ENCODE measurements around the gene TMEM236.

The TMEM236 gene

GRCh38 chr10:17756557-17757217 is 4.7 kb downstream of the TMEM236 start:
- peak overlapping the region in 3 of 7 experiments; percentile 1 to 64 (median 34) for H3K4me3 ChIP-seq (ENCODE audit: control insufficient read depth in 1 of 7, extremely low read depth in 1 of 7, insufficient read depth in 4 of 7, low read depth in 2 of 7, low read length in 6 of 7)
- H3K9me3 ChIP-seq (ENCODE audit: control extremely low read depth in 1 of 5, control insufficient read depth in 4 of 5, insufficient read depth in 2 of 5, low read depth in 1 of 5, low read length in 4 of 5) = no peaks in the 10 kb centered on the region
- H3K27ac ChIP-seq (ENCODE audit: insufficient read depth in 1 of 2, low read depth in 1 of 2, low read length in 2 of 2, poor library complexity in 1 of 2, severe bottlenecking in 2 of 2) = no peak overlapping the region
- CTCF ChIA-PET = interaction anchor here (0.7 to 1.5 kb wide), 5 partner anchors 9 to 23 kb away, joined by 3 to 5 read pairs (median 4); no protein-coding TSS in a partner anchor
- H3K27me3 ChIP-seq (replicated peaks in 2 of 5; ENCODE audit: control insufficient read depth in 4 of 5, insufficient read depth in 5 of 5, low read length in 4 of 5) = no peaks in the 10 kb centered on the region
- H3K4me1 ChIP-seq (ENCODE audit: control extremely low read depth in 1 of 4, control insufficient read depth in 4 of 4, insufficient read depth in 4 of 4, low read length in 3 of 4) = peaks cover 0 to 10% (median 7%) of the 10 kb centered on the region in 4 experiments
- no peaks in the 10 kb centered on the region for H3K36me3 ChIP-seq (ENCODE audit: control insufficient read depth in 4 of 4, insufficient read depth in 4 of 4, low read length in 3 of 4)
- POLR2A ChIA-PET = no interaction called here
- peak in 2 of 3 donors; percentile 73 to 81 for DNase-seq
- WGBS (ENCODE audit: insufficient coverage) = 59% methylated on average over 6 of the region's 7 CpGs

DNA sequence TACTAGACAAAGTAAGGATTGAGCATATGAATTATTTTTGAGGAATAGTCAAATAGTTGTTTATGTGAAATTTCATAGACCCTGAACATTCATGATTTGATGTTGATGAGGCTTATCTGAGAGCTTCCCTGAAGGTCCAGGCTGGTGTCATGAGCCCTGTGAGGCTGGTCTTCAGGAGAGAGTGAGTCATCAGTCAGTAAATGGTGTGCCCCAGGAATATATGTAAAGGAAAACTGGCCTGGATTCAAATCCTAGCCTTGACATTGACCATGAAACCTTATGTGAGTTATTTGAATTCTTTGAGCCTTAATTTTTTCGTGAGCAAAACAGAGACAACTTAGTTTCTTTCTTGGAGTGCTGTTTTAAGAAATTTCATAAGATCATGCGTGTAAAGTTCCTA is 6.2 kb downstream of the TMEM236 start:
- H3K9me3 ChIP-seq (ENCODE audit: control extremely low read depth in 1 of 5, control insufficient read depth in 4 of 5, insufficient read depth in 2 of 5, low read depth in 1 of 5, low read length in 4 of 5) = no peaks in the 10 kb centered on the region
- no peak for DNase-seq
- ChIA-PET POLR2A (no interaction called here), CTCF (interaction anchor here (1.1 to 1.5 kb wide), 3 partner anchors 13 to 21 kb away, joined by 3 to 5 read pairs (median 3); no protein-coding TSS in a partner anchor)
- no peak overlapping the region for H3K27ac ChIP-seq (ENCODE audit: insufficient read depth in 1 of 2, low read depth in 1 of 2, low read length in 2 of 2, poor library complexity in 1 of 2, severe bottlenecking in 2 of 2)
- H3K27me3 ChIP-seq (replicated peaks in 2 of 5; ENCODE audit: control insufficient read depth in 4 of 5, insufficient read depth in 5 of 5, low read length in 4 of 5) = no peaks in the 10 kb centered on the region
- no peaks in the 10 kb centered on the region for H3K36me3 ChIP-seq (ENCODE audit: control insufficient read depth in 4 of 4, insufficient read depth in 4 of 4, low read length in 3 of 4)
- no peak overlapping the region for H3K4me3 ChIP-seq (ENCODE audit: control insufficient read depth in 1 of 7, extremely low read depth in 1 of 7, insufficient read depth in 4 of 7, low read depth in 2 of 7, low read length in 6 of 7)
- H3K4me1 ChIP-seq (ENCODE audit: control extremely low read depth in 1 of 4, control insufficient read depth in 4 of 4, insufficient read depth in 4 of 4, low read length in 3 of 4) = peaks cover 0 to 10% (median 7%) of the 10 kb centered on the region in 4 experiments
- 83% methylated on average over 1 of the region's 2 CpGs for WGBS (ENCODE audit: insufficient coverage)

- CTCF ChIA-PET = interaction anchor here (1.1 kb wide), 1 partner anchor 14 kb away, joined by 3 read pairs; no protein-coding TSS in a partner anchor
- H3K27me3 ChIP-seq (replicated peaks in 2 of 5; ENCODE audit: control insufficient read depth in 4 of 5, insufficient read depth in 5 of 5, low read length in 4 of 5) = no peaks in the 10 kb centered on the region
- DNase-seq = no peak
- peaks cover 0 to 10% (median 7%) of the 10 kb centered on the region in 4 experiments for H3K4me1 ChIP-seq (ENCODE audit: control extremely low read depth in 1 of 4, control insufficient read depth in 4 of 4, insufficient read depth in 4 of 4, low read length in 3 of 4)
- H3K27ac ChIP-seq (ENCODE audit: insufficient read depth in 1 of 2, low read depth in 1 of 2, low read length in 2 of 2, poor library complexity in 1 of 2, severe bottlenecking in 2 of 2) = no peak overlapping the region
- POLR2A ChIA-PET = interaction anchor here (0.5 kb wide), 1 partner anchor 13 kb away, joined by 3 read pairs; no protein-coding TSS in a partner anchor
- H3K9me3 ChIP-seq (ENCODE audit: control extremely low read depth in 1 of 5, control insufficient read depth in 4 of 5, insufficient read depth in 2 of 5, low read depth in 1 of 5, low read length in 4 of 5) = peaks cover 0 to 2% (median 0%) of the 10 kb centered on the region in 5 experiments
- H3K4me3 ChIP-seq (ENCODE audit: control insufficient read depth in 1 of 7, extremely low read depth in 1 of 7, insufficient read depth in 4 of 7, low read depth in 2 of 7, low read length in 6 of 7) = no peak overlapping the region
- H3K36me3 ChIP-seq (ENCODE audit: control insufficient read depth in 4 of 4, insufficient read depth in 4 of 4, low read length in 3 of 4) = no peaks in the 10 kb centered on the region
Observed at GRCh38 chr10:17758896-17759295, 6.9 kb downstream of the TMEM236 start.

DNA sequence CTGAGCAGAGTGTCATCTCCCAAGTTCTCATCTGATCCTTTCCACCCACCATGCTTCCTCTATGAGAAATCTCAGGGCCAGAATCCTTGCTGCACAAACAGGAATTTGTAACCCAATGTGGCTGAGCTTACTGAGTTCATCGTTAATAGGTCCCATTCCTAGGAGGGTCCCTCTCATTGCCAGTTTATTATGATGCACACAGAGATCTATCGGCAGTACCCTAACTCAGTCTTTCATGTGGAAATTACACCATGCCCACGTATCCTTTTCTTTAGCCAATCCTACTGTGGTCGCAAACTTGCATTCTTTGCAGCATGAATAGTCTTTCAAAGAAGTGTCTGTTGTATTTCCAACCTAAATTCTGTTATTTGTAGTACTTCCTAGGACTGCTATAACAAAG is 12.1 kb downstream of the TMEM236 start:
- no peaks in the 10 kb centered on the region for H3K27me3 ChIP-seq (replicated peaks in 2 of 5; ENCODE audit: control insufficient read depth in 4 of 5, insufficient read depth in 5 of 5, low read length in 4 of 5)
- ChIA-PET POLR2A (no interaction called here), CTCF (no interaction called here)
- no peaks in the 10 kb centered on the region for H3K36me3 ChIP-seq (ENCODE audit: control insufficient read depth in 4 of 4, insufficient read depth in 4 of 4, low read length in 3 of 4)
- DNase-seq = no peak
- H3K4me1 ChIP-seq (ENCODE audit: control extremely low read depth in 1 of 4, control insufficient read depth in 4 of 4, insufficient read depth in 4 of 4, low read length in 3 of 4) = peaks cover 0 to 8% (median 1%) of the 10 kb centered on the region in 4 experiments
- H3K27ac ChIP-seq (ENCODE audit: insufficient read depth in 1 of 2, low read depth in 1 of 2, low read length in 2 of 2, poor library complexity in 1 of 2, severe bottlenecking in 2 of 2) = no peak overlapping the region
- no peak overlapping the region for H3K4me3 ChIP-seq (ENCODE audit: control insufficient read depth in 1 of 7, extremely low read depth in 1 of 7, insufficient read depth in 4 of 7, low read depth in 2 of 7, low read length in 6 of 7)
- 97% methylated on average over 2 of the region's 4 CpGs for WGBS (ENCODE audit: insufficient coverage)
- H3K9me3 ChIP-seq (ENCODE audit: control extremely low read depth in 1 of 5, control insufficient read depth in 4 of 5, insufficient read depth in 2 of 5, low read depth in 1 of 5, low read length in 4 of 5) = peaks cover 0 to 12% (median 4%) of the 10 kb centered on the region in 5 experiments

DNA sequence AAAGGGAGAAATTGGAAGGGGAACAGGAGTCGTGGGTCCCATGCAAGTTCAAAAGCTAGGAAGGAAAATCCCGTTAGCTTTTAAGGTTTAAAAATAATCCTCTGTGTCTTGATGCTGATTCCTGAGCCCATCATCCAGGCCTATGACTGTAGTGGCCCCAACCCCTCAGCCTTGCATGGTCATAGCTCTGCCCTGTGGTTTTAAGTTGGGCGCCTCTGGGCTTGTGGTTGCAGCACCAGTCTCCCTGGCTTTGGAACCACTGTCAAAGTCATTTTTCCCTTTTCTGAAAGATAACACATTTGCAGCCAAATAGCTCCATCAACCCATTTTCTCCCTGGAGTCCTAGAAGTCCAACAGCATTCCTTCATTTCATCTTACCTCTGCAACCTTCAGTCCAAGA is 13.6 kb downstream of the TMEM236 start:
- no peak for DNase-seq
- peaks cover 0 to 12% (median 4%) of the 10 kb centered on the region in 5 experiments for H3K9me3 ChIP-seq (ENCODE audit: control extremely low read depth in 1 of 5, control insufficient read depth in 4 of 5, insufficient read depth in 2 of 5, low read depth in 1 of 5, low read length in 4 of 5)
- CTCF ChIA-PET = no interaction called here
- peaks cover 0 to 14% (median 1%) of the 10 kb centered on the region in 4 experiments for H3K4me1 ChIP-seq (ENCODE audit: control extremely low read depth in 1 of 4, control insufficient read depth in 4 of 4, insufficient read depth in 4 of 4, low read length in 3 of 4)
- no peaks in the 10 kb centered on the region for H3K36me3 ChIP-seq (ENCODE audit: control insufficient read depth in 4 of 4, insufficient read depth in 4 of 4, low read length in 3 of 4)
- no peak overlapping the region for H3K4me3 ChIP-seq (ENCODE audit: control insufficient read depth in 1 of 7, extremely low read depth in 1 of 7, insufficient read depth in 4 of 7, low read depth in 2 of 7, low read length in 6 of 7)
- POLR2A ChIA-PET = no interaction called here
- 100% methylated on average over 2 of the region's 3 CpGs for WGBS (ENCODE audit: insufficient coverage)
- H3K27ac ChIP-seq (ENCODE audit: insufficient read depth in 1 of 2, low read depth in 1 of 2, low read length in 2 of 2, poor library complexity in 1 of 2, severe bottlenecking in 2 of 2) = no peak overlapping the region
- no peaks in the 10 kb centered on the region for H3K27me3 ChIP-seq (replicated peaks in 2 of 5; ENCODE audit: control insufficient read depth in 4 of 5, insufficient read depth in 5 of 5, low read length in 4 of 5)

DNA sequence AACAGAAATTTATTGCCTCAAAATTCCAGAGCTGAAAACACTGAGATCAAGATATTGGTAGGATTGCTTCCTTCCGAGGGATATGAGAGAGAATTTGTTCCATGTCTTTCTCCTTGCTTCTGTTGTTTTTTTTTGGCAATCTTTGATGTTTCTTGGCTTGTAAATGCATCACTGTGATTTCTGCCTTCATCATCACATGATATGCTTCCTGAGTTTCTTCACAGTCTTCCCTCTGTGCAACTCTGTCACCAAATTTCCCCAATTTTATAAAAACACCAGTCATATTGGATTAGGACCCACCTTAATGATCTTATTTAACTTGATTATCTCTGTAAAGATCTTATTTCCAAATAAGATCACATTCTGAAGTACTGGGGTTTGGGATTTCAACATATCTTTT is 14.7 kb downstream of the TMEM236 start:
- Histone ChIP-seq H3K4me1 (ENCODE audit: control extremely low read depth in 1 of 4, control insufficient read depth in 4 of 4, insufficient read depth in 4 of 4, low read length in 3 of 4) (peaks cover 5 to 23% (median 8%) of the 10 kb centered on the region in 4 experiments), H3K4me3 (ENCODE audit: control insufficient read depth in 1 of 7, extremely low read depth in 1 of 7, insufficient read depth in 4 of 7, low read depth in 2 of 7, low read length in 6 of 7) (no peak overlapping the region), H3K27ac (ENCODE audit: insufficient read depth in 1 of 2, low read depth in 1 of 2, low read length in 2 of 2, poor library complexity in 1 of 2, severe bottlenecking in 2 of 2) (no peak overlapping the region), H3K36me3 (ENCODE audit: control insufficient read depth in 4 of 4, insufficient read depth in 4 of 4, low read length in 3 of 4) (no peaks in the 10 kb centered on the region), H3K9me3 (ENCODE audit: control extremely low read depth in 1 of 5, control insufficient read depth in 4 of 5, insufficient read depth in 2 of 5, low read depth in 1 of 5, low read length in 4 of 5) (peaks cover 0 to 12% (median 4%) of the 10 kb centered on the region in 5 experiments), H3K27me3 (replicated peaks in 2 of 5; ENCODE audit: control insufficient read depth in 4 of 5, insufficient read depth in 5 of 5, low read length in 4 of 5) (no peaks in the 10 kb centered on the region)
- DNase-seq = no peak
- CTCF ChIA-PET = no interaction called here
- POLR2A ChIA-PET = no interaction called here
- WGBS (ENCODE audit: insufficient coverage) = no CpG with 5 or more reads among the region's 1 CpG

DNA sequence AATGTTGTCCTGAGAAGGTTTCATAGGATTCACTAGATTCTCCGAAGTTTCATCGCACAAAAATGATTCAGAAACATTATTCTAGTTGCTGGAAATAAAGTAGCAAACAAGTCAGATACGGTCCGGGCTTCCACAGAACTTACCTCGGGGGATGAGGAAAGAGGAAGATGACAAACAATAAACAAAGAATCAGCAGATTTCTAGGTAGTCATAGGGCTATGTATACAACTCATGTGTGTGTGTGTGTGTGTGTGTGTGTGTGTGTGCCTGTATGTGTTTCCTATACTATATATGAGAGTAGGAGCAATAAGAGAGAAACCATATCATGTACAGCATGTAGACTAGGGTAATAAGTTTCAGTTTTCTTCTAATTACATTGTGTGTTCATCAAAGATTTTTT is 16.5 kb downstream of the TMEM236 start:
- Histone ChIP-seq H3K36me3 (ENCODE audit: control insufficient read depth in 4 of 4, insufficient read depth in 4 of 4, low read length in 3 of 4) (no peaks in the 10 kb centered on the region), H3K4me1 (ENCODE audit: control extremely low read depth in 1 of 4, control insufficient read depth in 4 of 4, insufficient read depth in 4 of 4, low read length in 3 of 4) (peaks cover 5 to 29% (median 9%) of the 10 kb centered on the region in 4 experiments), H3K27me3 (replicated peaks in 2 of 5; ENCODE audit: control insufficient read depth in 4 of 5, insufficient read depth in 5 of 5, low read length in 4 of 5) (no peaks in the 10 kb centered on the region), H3K4me3 (ENCODE audit: control insufficient read depth in 1 of 7, extremely low read depth in 1 of 7, insufficient read depth in 4 of 7, low read depth in 2 of 7, low read length in 6 of 7) (no peak overlapping the region), H3K9me3 (ENCODE audit: control extremely low read depth in 1 of 5, control insufficient read depth in 4 of 5, insufficient read depth in 2 of 5, low read depth in 1 of 5, low read length in 4 of 5) (peaks cover 0 to 12% (median 4%) of the 10 kb centered on the region in 5 experiments), H3K27ac (ENCODE audit: insufficient read depth in 1 of 2, low read depth in 1 of 2, low read length in 2 of 2, poor library complexity in 1 of 2, severe bottlenecking in 2 of 2) (no peak overlapping the region)
- CTCF ChIA-PET = no interaction called here
- WGBS (ENCODE audit: insufficient coverage) = 100% methylated on average over 3 of the region's 5 CpGs
- no peak for DNase-seq
- POLR2A ChIA-PET = no interaction called here
